Stimulated activated CD4-positive, alpha-beta T cell treated with anti-CD3 and anti-CD28 coated beads, Interleukin-15, amount 100 ng/mL, for 1 hour (primary cell): ENCODE measurements around the gene UPP1.
A peak's percentile ranks its signal among the peaks of the same experiment; 100 is the strongest.
"Not testable (repeated sequence)": the region's sequence is repeated elsewhere in the genome, so short reads cannot be mapped to it uniquely, and the experiment has no call there.

Source experiments
- DNase-seq, 2 donors: peaks; one replicate each; pipeline ENCODE4 v3.0.0-alpha.2; 2020; ENCODE audit warnings: low read depth in 1 of 2, low spot score in 1 of 2

UPP1 gene

GRCh38 chr7:48110868-48111267, 21.8 kb downstream of the UPP1 start:
- DNase-seq = no peak

- DNase-seq = no peak
These were observed 22.5 kb downstream of the UPP1 start for GRCh38 chr7:48111596-48111995.

- no peak for DNase-seq
These were observed 23.5 kb downstream of the UPP1 start for GRCh38 chr7:48112401-48113165.

GRCh38 chr7:48113275-48113674, 24.2 kb downstream of the UPP1 start:
- DNase-seq = no peak

GRCh38 chr7:48114115-48114514, 25.1 kb downstream of the UPP1 start:
- no peak for DNase-seq

GRCh38 chr7:48114589-48114988, 25.5 kb downstream of the UPP1 start:
- DNase-seq = no peak

- no peak for DNase-seq
These were observed 27.0 kb downstream of the UPP1 start for GRCh38 chr7:48116043-48116442.

GRCh38 chr7:48118041-48118440, 29.0 kb downstream of the UPP1 start:
- no peak for DNase-seq

GRCh38 chr7:48120536-48120935, 31.5 kb downstream of the UPP1 start:
- not testable (repeated sequence) for DNase-seq

GRCh38 chr7:48126037-48126436, 37.0 kb downstream of the UPP1 start:
- no peak for DNase-seq

- DNase-seq = no peak
These were observed 41.6 kb downstream of the UPP1 start for GRCh38 chr7:48130658-48131108.

- no peak for DNase-seq
These were observed 43.7 kb downstream of the UPP1 start for GRCh38 chr7:48132792-48133191.

GRCh38 chr7:48139459-48139858, 50.4 kb downstream of the UPP1 start:
- DNase-seq = no peak

- DNase-seq = no peak
These were observed 51.1 kb downstream of the UPP1 start for GRCh38 chr7:48140001-48140681.

- DNase-seq = no peak
These were observed 52.5 kb downstream of the UPP1 start for GRCh38 chr7:48141521-48141920.

- no peak for DNase-seq
These were observed 55.3 kb downstream of the UPP1 start for GRCh38 chr7:48144291-48144768.

GRCh38 chr7:48147078-48147591, 58.1 kb downstream of the UPP1 start:
- no peak for DNase-seq

GRCh38 chr7:48147690-48148089, 58.6 kb downstream of the UPP1 start:
- DNase-seq = not testable (repeated sequence)

GRCh38 chr7:48148311-48148710, 59.2 kb downstream of the UPP1 start:
- DNase-seq = no peak

GRCh38 chr7:48149058-48149457, 60.0 kb downstream of the UPP1 start:
- no peak for DNase-seq

- no peak for DNase-seq
These were observed 61.0 kb downstream of the UPP1 start for GRCh38 chr7:48150086-48150485.

GRCh38 chr7:48154792-48155413, 65.8 kb downstream of the UPP1 start:
- peak in 1 of 2 donors; percentile 3 for DNase-seq
